Breast epithelium (tissue), 3 donors: ENCODE results near the gene SCP2D1.

ENCODE experiments used
- POLR2AphosphoS5 ChIP-seq, 3 donors: sonication (generic); formaldehyde crosslinking; IDR thresholded peaks; one replicate each; pipeline ENCODE4 v1.6.1; 2017; ENCODE audit warnings: antibody characterized with exemption in 3 of 3
- TF ChIP-seq, protein P1 (sequence below), 3 donors: fragments of 450-650 bp; IDR thresholded peaks; one replicate each; pipeline ENCODE4 v1.5.1; 2016 to 2017; ENCODE audit warnings: antibody characterized with exemption in 3 of 3, mild to moderate bottlenecking in 3 of 3, moderate library complexity in 3 of 3

DNA sequence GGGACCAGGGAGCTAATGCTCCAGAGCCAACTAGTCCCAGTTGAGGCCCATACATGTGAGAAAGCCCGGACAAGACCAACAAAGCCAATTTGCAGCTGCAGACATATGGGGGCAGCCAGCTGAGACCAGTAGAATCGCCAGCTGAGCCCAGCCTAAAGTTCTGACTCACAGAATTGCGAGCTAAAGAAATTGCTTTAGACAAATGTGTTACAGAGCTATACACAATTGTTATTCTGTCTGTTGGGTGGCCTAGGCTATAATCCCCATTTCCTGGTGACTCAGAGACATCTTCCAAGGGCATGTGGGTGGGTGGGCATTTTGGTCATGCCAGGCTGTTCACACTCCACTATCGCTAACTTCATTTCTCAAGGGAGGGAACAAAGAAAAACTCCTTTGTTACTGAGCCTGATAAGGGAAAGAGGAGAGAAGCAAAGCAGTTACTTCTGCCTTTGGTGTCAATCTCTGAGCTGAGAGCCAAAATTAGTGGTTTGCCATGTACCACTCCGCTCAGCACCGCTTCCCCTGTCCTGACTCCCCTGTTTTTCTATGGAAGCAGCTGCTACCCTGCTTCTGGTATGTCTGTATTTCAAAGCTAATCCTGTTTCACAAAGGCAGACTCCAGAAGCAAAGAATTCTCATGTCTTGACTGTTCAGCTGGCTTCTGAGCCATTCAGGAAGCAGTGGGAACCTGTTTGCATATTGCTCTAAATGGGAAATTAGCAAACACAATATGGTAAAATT lies 26.1 kb downstream of the SCP2D1 start:
- TF ChIP-seq, protein P1, sequence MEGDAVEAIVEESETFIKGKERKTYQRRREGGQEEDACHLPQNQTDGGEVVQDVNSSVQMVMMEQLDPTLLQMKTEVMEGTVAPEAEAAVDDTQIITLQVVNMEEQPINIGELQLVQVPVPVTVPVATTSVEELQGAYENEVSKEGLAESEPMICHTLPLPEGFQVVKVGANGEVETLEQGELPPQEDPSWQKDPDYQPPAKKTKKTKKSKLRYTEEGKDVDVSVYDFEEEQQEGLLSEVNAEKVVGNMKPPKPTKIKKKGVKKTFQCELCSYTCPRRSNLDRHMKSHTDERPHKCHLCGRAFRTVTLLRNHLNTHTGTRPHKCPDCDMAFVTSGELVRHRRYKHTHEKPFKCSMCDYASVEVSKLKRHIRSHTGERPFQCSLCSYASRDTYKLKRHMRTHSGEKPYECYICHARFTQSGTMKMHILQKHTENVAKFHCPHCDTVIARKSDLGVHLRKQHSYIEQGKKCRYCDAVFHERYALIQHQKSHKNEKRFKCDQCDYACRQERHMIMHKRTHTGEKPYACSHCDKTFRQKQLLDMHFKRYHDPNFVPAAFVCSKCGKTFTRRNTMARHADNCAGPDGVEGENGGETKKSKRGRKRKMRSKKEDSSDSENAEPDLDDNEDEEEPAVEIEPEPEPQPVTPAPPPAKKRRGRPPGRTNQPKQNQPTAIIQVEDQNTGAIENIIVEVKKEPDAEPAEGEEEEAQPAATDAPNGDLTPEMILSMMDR (IDR thresholded peaks at IDR 0.05): no peak
- no peak for TF ChIP-seq POLR2AphosphoS5 (IDR thresholded peaks at IDR 0.05)
